WTC11 (cell line): ENCODE measurements around the gene ZIC5. TPM values are rescaled to one million over a fixed set of nuclear protein-coding genes. Genes with fewer than 3 reads are reported as not detected.

Source experiments
- CREB1 ChIP-seq: sonication (generic); formaldehyde crosslinking; IDR thresholded peaks from 2 replicates; pipeline ENCODE4 v1.8.0; 2023; ENCODE audit warnings: mild to moderate bottlenecking, missing genetic modification reagents
- FOXP1 ChIP-seq: sonication (generic); formaldehyde crosslinking; IDR thresholded peaks from 2 replicates; pipeline ENCODE4 v1.8.0; 2022; ENCODE audit warnings: missing genetic modification reagents, mild to moderate bottlenecking, moderate library complexity, borderline replicate concordance
- JAZF1 ChIP-seq: fragments of 250-450 bp; sonication (Bioruptor Pico); IDR thresholded peaks from 2 replicates; pipeline ENCODE4 v1.9.0; 2021; ENCODE audit warnings: moderate library complexity, mild to moderate bottlenecking, inconsistent platforms
- NR2C2 ChIP-seq: sonication (generic); formaldehyde crosslinking; IDR thresholded peaks from 2 replicates; pipeline ENCODE4 v1.8.0; 2022; ENCODE audit warnings: mild to moderate bottlenecking, missing genetic modification reagents
- TP53 ChIP-seq: sonication (generic); formaldehyde crosslinking; IDR thresholded peaks from 2 replicates; pipeline ENCODE4 v1.8.1; 2023; ENCODE audit warnings: mild to moderate bottlenecking, missing genetic modification reagents
- ZNF232 ChIP-seq: sonication (generic); formaldehyde crosslinking; IDR thresholded peaks from 2 replicates; pipeline ENCODE4 v1.8.0; 2022; ENCODE audit warnings: mild to moderate bottlenecking, missing genetic modification reagents
- ZNF263 ChIP-seq: sonication (generic); formaldehyde crosslinking; IDR thresholded peaks from 2 replicates; pipeline ENCODE4 v1.8.1; 2022; ENCODE audit warnings: low read depth, mild to moderate bottlenecking, moderate library complexity, missing genetic modification reagents
- ZNF317 ChIP-seq: sonication (generic); formaldehyde crosslinking; IDR thresholded peaks from 2 replicates; pipeline ENCODE4 v1.8.1; 2023; ENCODE audit warnings: low read depth, mild to moderate bottlenecking, moderate library complexity, missing genetic modification reagents, borderline replicate concordance
- ZNF671 ChIP-seq: fragments of 250-450 bp; sonication (Bioruptor Pico); IDR thresholded peaks from 2 replicates; pipeline ENCODE4 v1.8.0; 2021; ENCODE audit warnings: mild to moderate bottlenecking
- total RNA-seq: library from RNA; stranded (reverse); gene quantifications from 3 replicates; pipeline ENCODE4 v1.2.3, GENCODE V29; 2021
- TF ChIP-seq, protein P1 (sequence below): sonication (generic); formaldehyde crosslinking; IDR thresholded peaks from 2 replicates; pipeline ENCODE4 v1.8.0; 2023; ENCODE audit warnings: missing genetic modification reagents, mild to moderate bottlenecking, borderline replicate concordance
- TF ChIP-seq, protein P2 (sequence below): sonication (generic); formaldehyde crosslinking; IDR thresholded peaks from 2 replicates; pipeline ENCODE4 v1.8.1; 2023; ENCODE audit warnings: mild to moderate bottlenecking, moderate library complexity, missing genetic modification reagents
- TF ChIP-seq, protein P3 (sequence below): sonication (generic); formaldehyde crosslinking; IDR thresholded peaks from 2 replicates; pipeline ENCODE4 v1.8.1; 2023; ENCODE audit warnings: mild to moderate bottlenecking, missing genetic modification reagents, borderline replicate concordance
- TF ChIP-seq, protein P4 (sequence below): fragments of 250-450 bp; sonication (Bioruptor Pico); IDR thresholded peaks from 2 replicates; pipeline ENCODE4 v2.1.2; 2022; ENCODE audit warnings: mild to moderate bottlenecking, moderate library complexity
- TF ChIP-seq, protein P5 (sequence below): sonication (generic); formaldehyde crosslinking; IDR thresholded peaks from 2 replicates; pipeline ENCODE4 v1.8.1; 2022; ENCODE audit warnings: low read depth, missing genetic modification reagents, borderline replicate concordance
- TF ChIP-seq, protein P6 (sequence below): sonication (generic); formaldehyde crosslinking; IDR thresholded peaks from 2 replicates; pipeline ENCODE4 v1.8.0; 2022; ENCODE audit warnings: mild to moderate bottlenecking, missing genetic modification reagents

ZIC5 gene
- total RNA-seq, 1 experiment from 2014 or later = 46.4 TPM

DNA sequence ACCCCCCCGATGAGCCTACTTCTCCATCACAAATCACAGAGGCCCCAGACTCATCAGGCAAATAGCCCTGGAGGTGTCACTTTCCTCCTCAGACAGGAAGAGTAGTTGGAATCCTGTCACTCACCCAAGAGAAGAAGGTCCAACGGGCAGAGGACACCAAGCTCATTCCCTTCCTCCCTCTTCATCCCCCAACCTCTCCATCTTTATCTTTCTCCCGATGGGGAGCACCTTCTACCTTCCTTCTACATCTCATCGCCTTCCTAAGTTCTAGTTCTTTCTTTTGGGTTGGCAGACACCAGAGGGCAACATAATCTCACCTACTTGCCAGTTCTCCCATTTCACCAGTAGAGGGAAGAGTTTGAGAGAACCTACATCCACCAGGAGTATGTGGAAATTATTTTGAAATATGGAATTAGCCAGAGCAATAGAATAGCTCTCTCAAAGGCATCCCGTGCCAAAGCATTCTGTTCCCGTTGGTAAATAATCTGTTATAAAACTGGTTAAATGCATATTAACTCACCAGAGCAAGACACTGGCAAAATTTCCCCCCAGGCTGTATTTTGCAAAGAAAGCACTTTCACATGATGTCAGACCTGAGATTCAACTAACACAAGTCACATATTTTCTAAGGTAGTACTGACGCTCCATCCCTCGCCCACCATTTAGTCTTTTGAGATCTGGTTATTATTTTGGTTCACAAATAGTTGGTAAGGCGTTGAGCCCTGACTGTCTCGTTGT, 55.0 kb downstream of the ZIC5 start (continued):
- TF ChIP-seq, protein P1, sequence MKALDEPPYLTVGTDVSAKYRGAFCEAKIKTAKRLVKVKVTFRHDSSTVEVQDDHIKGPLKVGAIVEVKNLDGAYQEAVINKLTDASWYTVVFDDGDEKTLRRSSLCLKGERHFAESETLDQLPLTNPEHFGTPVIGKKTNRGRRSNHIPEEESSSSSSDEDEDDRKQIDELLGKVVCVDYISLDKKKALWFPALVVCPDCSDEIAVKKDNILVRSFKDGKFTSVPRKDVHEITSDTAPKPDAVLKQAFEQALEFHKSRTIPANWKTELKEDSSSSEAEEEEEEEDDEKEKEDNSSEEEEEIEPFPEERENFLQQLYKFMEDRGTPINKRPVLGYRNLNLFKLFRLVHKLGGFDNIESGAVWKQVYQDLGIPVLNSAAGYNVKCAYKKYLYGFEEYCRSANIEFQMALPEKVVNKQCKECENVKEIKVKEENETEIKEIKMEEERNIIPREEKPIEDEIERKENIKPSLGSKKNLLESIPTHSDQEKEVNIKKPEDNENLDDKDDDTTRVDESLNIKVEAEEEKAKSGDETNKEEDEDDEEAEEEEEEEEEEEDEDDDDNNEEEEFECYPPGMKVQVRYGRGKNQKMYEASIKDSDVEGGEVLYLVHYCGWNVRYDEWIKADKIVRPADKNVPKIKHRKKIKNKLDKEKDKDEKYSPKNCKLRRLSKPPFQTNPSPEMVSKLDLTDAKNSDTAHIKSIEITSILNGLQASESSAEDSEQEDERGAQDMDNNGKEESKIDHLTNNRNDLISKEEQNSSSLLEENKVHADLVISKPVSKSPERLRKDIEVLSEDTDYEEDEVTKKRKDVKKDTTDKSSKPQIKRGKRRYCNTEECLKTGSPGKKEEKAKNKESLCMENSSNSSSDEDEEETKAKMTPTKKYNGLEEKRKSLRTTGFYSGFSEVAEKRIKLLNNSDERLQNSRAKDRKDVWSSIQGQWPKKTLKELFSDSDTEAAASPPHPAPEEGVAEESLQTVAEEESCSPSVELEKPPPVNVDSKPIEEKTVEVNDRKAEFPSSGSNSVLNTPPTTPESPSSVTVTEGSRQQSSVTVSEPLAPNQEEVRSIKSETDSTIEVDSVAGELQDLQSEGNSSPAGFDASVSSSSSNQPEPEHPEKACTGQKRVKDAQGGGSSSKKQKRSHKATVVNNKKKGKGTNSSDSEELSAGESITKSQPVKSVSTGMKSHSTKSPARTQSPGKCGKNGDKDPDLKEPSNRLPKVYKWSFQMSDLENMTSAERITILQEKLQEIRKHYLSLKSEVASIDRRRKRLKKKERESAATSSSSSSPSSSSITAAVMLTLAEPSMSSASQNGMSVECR = no peak
- TF ChIP-seq ZNF671 (CRISPR knock-in tag) = no peak
- TF ChIP-seq NR2C2 (CRISPR knock-in tag) = no peak
- TF ChIP-seq, protein P2, sequence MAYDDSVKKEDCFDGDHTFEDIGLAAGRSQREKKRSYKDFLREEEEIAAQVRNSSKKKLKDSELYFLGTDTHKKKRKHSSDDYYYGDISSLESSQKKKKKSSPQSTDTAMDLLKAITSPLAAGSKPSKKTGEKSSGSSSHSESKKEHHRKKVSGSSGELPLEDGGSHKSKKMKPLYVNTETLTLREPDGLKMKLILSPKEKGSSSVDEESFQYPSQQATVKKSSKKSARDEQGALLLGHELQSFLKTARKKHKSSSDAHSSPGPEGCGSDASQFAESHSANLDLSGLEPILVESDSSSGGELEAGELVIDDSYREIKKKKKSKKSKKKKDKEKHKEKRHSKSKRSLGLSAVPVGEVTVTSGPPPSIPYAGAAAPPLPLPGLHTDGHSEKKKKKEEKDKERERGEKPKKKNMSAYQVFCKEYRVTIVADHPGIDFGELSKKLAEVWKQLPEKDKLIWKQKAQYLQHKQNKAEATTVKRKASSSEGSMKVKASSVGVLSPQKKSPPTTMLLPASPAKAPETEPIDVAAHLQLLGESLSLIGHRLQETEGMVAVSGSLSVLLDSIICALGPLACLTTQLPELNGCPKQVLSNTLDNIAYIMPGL (CRISPR knock-in tag) = no peak
- TF ChIP-seq, protein P3, sequence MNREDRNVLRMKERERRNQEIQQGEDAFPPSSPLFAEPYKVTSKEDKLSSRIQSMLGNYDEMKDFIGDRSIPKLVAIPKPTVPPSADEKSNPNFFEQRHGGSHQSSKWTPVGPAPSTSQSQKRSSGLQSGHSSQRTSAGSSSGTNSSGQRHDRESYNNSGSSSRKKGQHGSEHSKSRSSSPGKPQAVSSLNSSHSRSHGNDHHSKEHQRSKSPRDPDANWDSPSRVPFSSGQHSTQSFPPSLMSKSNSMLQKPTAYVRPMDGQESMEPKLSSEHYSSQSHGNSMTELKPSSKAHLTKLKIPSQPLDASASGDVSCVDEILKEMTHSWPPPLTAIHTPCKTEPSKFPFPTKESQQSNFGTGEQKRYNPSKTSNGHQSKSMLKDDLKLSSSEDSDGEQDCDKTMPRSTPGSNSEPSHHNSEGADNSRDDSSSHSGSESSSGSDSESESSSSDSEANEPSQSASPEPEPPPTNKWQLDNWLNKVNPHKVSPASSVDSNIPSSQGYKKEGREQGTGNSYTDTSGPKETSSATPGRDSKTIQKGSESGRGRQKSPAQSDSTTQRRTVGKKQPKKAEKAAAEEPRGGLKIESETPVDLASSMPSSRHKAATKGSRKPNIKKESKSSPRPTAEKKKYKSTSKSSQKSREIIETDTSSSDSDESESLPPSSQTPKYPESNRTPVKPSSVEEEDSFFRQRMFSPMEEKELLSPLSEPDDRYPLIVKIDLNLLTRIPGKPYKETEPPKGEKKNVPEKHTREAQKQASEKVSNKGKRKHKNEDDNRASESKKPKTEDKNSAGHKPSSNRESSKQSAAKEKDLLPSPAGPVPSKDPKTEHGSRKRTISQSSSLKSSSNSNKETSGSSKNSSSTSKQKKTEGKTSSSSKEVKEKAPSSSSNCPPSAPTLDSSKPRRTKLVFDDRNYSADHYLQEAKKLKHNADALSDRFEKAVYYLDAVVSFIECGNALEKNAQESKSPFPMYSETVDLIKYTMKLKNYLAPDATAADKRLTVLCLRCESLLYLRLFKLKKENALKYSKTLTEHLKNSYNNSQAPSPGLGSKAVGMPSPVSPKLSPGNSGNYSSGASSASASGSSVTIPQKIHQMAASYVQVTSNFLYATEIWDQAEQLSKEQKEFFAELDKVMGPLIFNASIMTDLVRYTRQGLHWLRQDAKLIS = peak; percentile 69; the same call in 1 of the 2 replicates
- TF ChIP-seq, protein P4, sequence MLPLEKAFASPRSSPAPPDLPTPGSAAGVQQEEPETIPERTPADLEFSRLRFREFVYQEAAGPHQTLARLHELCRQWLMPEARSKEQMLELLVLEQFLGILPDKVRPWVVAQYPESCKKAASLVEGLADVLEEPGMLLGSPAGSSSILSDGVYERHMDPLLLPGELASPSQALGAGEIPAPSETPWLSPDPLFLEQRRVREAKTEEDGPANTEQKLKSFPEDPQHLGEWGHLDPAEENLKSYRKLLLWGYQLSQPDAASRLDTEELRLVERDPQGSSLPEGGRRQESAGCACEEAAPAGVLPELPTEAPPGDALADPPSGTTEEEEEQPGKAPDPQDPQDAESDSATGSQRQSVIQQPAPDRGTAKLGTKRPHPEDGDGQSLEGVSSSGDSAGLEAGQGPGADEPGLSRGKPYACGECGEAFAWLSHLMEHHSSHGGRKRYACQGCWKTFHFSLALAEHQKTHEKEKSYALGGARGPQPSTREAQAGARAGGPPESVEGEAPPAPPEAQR (CRISPR knock-in tag) = no peak
- TF ChIP-seq CREB1 (CRISPR knock-in tag) = no peak
- no peak for TF ChIP-seq FOXP1 (CRISPR knock-in tag)
- no peak for TF ChIP-seq ZNF317 (CRISPR knock-in tag)
- no peak for TF ChIP-seq TP53 (CRISPR knock-in tag)
- TF ChIP-seq ZNF263 = no peak
- TF ChIP-seq, protein P5, sequence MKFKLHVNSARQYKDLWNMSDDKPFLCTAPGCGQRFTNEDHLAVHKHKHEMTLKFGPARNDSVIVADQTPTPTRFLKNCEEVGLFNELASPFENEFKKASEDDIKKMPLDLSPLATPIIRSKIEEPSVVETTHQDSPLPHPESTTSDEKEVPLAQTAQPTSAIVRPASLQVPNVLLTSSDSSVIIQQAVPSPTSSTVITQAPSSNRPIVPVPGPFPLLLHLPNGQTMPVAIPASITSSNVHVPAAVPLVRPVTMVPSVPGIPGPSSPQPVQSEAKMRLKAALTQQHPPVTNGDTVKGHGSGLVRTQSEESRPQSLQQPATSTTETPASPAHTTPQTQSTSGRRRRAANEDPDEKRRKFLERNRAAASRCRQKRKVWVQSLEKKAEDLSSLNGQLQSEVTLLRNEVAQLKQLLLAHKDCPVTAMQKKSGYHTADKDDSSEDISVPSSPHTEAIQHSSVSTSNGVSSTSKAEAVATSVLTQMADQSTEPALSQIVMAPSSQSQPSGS (CRISPR knock-in tag) = no peak
- TF ChIP-seq ZNF232 (CRISPR knock-in tag) = no peak
- no peak for TF ChIP-seq JAZF1 (CRISPR knock-in tag)
- TF ChIP-seq, protein P6, sequence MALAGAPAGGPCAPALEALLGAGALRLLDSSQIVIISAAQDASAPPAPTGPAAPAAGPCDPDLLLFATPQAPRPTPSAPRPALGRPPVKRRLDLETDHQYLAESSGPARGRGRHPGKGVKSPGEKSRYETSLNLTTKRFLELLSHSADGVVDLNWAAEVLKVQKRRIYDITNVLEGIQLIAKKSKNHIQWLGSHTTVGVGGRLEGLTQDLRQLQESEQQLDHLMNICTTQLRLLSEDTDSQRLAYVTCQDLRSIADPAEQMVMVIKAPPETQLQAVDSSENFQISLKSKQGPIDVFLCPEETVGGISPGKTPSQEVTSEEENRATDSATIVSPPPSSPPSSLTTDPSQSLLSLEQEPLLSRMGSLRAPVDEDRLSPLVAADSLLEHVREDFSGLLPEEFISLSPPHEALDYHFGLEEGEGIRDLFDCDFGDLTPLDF (CRISPR knock-in tag) = no peak
